H1 (cell line): ENCODE data around the gene ACCS. TPM values are rescaled to one million over a fixed set of nuclear protein-coding genes. Genes with fewer than 3 reads are reported as not detected.

Experiments
- CBX8 ChIP-seq: fragments of 300-800, 300-1000 bp; sonication (generic); IDR thresholded peaks from 2 replicates; pipeline ENCODE4 v1.7.1; 2016; ENCODE audit warnings: low read depth, low read length, borderline replicate concordance
- CHD1 ChIP-seq: IDR thresholded peaks from 2 replicates; pipeline ENCODE4 v1.6.1; 2012; ENCODE audit warnings: low read depth, low read length, improper control_type of control experiment
- CTBP2 ChIP-seq: IDR thresholded peaks from 2 replicates; pipeline ENCODE4 v1.7.0; 2011; ENCODE audit warnings: borderline replicate concordance, mild to moderate bottlenecking, moderate library complexity, mixed read lengths, low read length; ENCODE audit not compliant: insufficient read depth, insufficient read length
- EGR1 ChIP-seq: IDR thresholded peaks from 2 replicates; pipeline ENCODE4 v1.6.1; 2011; ENCODE audit warnings: low read depth, low read length, borderline replicate concordance
- HDAC2 ChIP-seq, 2 experiments: fragments of 300-600 bp in 1 of 2; sonication (generic) in 1 of 2; IDR thresholded peaks; 2 replicates each; pipeline ENCODE4 v1.6.1; 2011 to 2012; ENCODE audit warnings: low read depth in 2 of 2, low read length in 2 of 2, mild to moderate bottlenecking in 2 of 2, moderate library complexity in 2 of 2, borderline replicate concordance in 1 of 2, inconsistent platforms in 1 of 2
- KDM1A ChIP-seq: fragments of 200-600, 300-600 bp; sonication (generic); IDR thresholded peaks from 2 replicates; pipeline ENCODE4 v1.7.1; 2016; ENCODE audit warnings: mild to moderate bottlenecking, low read length, borderline replicate concordance
- POLR2AphosphoS5 ChIP-seq: IDR thresholded peaks from 2 replicates; pipeline ENCODE4 v1.6.1; 2011; ENCODE audit warnings: low read depth, low read length
- RAD21 ChIP-seq, 2 experiments: IDR thresholded peaks in 1 of 2; conservative IDR thresholded peaks in 1 of 2; 2 replicates each; pipeline ENCODE4 v1.6.1; 2011; ENCODE audit warnings: low read depth in 2 of 2, low read length in 2 of 2, improper control_type of control experiment in 1 of 2, inconsistent platforms in 1 of 2, mild to moderate bottlenecking in 1 of 2, moderate library complexity in 1 of 2
- TBP ChIP-seq: IDR thresholded peaks from 2 replicates; pipeline ENCODE4 v1.6.1; 2011; ENCODE audit warnings: low read depth, low read length, improper control_type of control experiment
- YY1 ChIP-seq: IDR thresholded peaks from 2 replicates; pipeline ENCODE4 v1.6.1; 2011; ENCODE audit warnings: low read depth, mild to moderate bottlenecking, low read length
- polyA plus RNA-seq, 7 experiments: library from polyadenylated mRNA; depleted of rRNA in 3 of 7; stranded (reverse) in 5 of 7; unstranded in 2 of 7; fragments of >200 nt in 5 of 7; fragments of 200-250 nt in 2 of 7; gene quantifications; 1 replicate in 5 of 7; 2 replicates in 1 of 7; 4 replicates in 1 of 7; pipeline versions ENCODE4 v1.2.1 to v1.2.3, GENCODE V29; 2011 to 2013; ENCODE audit warnings: missing spikeins in 2 of 7, mixed read lengths in 2 of 7
- total RNA-seq: library from RNA; stranded (reverse); fragmentation: NEBNext Ultra II Directional; extraction: Animal tissue kit (Norgen Biotek cat#: 25700); gene quantifications from 2 replicates; pipeline ENCODE4 v1.2.1, GENCODE V29; 2021
- TF ChIP-seq, protein P1 (sequence below): fragments of 300-600 bp; sonication (generic); IDR thresholded peaks from 2 replicates; pipeline ENCODE4 v1.7.1; 2012; ENCODE audit warnings: low read length, moderate library complexity, mild to moderate bottlenecking, inconsistent platforms; ENCODE audit not compliant: insufficient replicate concordance

ACCS gene
- total and polyA plus RNA-seq, 2 of the 8 experiments (the other 6 are each of a cell fraction or from before 2014, with no cell fraction given) = 6.0 to 8.0 TPM

DNA sequence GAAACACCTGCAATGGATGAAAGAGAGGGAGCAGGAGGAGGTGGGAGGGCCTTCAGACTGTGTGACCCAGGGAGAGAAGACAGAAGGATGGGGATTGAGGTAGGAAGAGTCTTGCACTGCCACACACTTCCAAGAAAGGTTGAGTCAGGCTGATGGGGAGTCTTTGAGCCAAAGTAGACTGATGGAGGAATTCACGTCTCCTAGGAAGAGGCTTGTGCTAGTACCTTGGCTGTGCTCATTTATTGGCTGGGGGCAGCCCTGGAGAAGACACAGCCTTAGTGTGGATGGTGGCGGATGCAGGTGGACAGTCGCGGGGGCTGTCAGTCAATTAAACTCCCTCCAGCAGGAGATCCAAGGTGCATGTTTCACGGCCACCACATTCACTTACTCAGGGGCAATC lies 34.5 kb upstream of the ACCS start (continued):
- TF ChIP-seq, protein P1, sequence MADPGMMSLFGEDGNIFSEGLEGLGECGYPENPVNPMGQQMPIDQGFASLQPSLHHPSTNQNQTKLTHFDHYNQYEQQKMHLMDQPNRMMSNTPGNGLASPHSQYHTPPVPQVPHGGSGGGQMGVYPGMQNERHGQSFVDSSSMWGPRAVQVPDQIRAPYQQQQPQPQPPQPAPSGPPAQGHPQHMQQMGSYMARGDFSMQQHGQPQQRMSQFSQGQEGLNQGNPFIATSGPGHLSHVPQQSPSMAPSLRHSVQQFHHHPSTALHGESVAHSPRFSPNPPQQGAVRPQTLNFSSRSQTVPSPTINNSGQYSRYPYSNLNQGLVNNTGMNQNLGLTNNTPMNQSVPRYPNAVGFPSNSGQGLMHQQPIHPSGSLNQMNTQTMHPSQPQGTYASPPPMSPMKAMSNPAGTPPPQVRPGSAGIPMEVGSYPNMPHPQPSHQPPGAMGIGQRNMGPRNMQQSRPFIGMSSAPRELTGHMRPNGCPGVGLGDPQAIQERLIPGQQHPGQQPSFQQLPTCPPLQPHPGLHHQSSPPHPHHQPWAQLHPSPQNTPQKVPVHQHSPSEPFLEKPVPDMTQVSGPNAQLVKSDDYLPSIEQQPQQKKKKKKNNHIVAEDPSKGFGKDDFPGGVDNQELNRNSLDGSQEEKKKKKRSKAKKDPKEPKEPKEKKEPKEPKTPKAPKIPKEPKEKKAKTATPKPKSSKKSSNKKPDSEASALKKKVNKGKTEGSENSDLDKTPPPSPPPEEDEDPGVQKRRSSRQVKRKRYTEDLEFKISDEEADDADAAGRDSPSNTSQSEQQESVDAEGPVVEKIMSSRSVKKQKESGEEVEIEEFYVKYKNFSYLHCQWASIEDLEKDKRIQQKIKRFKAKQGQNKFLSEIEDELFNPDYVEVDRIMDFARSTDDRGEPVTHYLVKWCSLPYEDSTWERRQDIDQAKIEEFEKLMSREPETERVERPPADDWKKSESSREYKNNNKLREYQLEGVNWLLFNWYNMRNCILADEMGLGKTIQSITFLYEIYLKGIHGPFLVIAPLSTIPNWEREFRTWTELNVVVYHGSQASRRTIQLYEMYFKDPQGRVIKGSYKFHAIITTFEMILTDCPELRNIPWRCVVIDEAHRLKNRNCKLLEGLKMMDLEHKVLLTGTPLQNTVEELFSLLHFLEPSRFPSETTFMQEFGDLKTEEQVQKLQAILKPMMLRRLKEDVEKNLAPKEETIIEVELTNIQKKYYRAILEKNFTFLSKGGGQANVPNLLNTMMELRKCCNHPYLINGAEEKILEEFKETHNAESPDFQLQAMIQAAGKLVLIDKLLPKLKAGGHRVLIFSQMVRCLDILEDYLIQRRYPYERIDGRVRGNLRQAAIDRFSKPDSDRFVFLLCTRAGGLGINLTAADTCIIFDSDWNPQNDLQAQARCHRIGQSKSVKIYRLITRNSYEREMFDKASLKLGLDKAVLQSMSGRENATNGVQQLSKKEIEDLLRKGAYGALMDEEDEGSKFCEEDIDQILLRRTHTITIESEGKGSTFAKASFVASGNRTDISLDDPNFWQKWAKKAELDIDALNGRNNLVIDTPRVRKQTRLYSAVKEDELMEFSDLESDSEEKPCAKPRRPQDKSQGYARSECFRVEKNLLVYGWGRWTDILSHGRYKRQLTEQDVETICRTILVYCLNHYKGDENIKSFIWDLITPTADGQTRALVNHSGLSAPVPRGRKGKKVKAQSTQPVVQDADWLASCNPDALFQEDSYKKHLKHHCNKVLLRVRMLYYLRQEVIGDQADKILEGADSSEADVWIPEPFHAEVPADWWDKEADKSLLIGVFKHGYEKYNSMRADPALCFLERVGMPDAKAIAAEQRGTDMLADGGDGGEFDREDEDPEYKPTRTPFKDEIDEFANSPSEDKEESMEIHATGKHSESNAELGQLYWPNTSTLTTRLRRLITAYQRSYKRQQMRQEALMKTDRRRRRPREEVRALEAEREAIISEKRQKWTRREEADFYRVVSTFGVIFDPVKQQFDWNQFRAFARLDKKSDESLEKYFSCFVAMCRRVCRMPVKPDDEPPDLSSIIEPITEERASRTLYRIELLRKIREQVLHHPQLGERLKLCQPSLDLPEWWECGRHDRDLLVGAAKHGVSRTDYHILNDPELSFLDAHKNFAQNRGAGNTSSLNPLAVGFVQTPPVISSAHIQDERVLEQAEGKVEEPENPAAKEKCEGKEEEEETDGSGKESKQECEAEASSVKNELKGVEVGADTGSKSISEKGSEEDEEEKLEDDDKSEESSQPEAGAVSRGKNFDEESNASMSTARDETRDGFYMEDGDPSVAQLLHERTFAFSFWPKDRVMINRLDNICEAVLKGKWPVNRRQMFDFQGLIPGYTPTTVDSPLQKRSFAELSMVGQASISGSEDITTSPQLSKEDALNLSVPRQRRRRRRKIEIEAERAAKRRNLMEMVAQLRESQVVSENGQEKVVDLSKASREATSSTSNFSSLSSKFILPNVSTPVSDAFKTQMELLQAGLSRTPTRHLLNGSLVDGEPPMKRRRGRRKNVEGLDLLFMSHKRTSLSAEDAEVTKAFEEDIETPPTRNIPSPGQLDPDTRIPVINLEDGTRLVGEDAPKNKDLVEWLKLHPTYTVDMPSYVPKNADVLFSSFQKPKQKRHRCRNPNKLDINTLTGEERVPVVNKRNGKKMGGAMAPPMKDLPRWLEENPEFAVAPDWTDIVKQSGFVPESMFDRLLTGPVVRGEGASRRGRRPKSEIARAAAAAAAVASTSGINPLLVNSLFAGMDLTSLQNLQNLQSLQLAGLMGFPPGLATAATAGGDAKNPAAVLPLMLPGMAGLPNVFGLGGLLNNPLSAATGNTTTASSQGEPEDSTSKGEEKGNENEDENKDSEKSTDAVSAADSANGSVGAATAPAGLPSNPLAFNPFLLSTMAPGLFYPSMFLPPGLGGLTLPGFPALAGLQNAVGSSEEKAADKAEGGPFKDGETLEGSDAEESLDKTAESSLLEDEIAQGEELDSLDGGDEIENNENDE = no peak
- no peak for TF ChIP-seq YY1
- no peak for TF ChIP-seq CTBP2
- TF ChIP-seq EGR1 = no peak
- no peak for TF ChIP-seq KDM1A
- no peak for TF ChIP-seq POLR2AphosphoS5
- TF ChIP-seq CHD1 = no peak
- TF ChIP-seq TBP = no peak
- TF ChIP-seq CBX8 = no peak
- no peak for TF ChIP-seq RAD21 (IDR thresholded peaks at IDR 0.05 in 1 of 2, conservative IDR thresholded peaks at IDR 0.05 in 1 of 2; ENCODE audit: low read depth in 2 of 2, low read length in 2 of 2)
- TF ChIP-seq HDAC2 (IDR thresholded peaks at IDR 0.05; ENCODE audit: borderline replicate concordance in 1 of 2, low read depth in 2 of 2, low read length in 2 of 2) = no peak
